GM18526 (cell line): ENCODE results near the gene POLR1A.

ENCODE experiments used
- POLR2A ChIP-seq: IDR thresholded peaks from 3 replicates; pipeline ENCODE4 v1.6.1; 2011; ENCODE audit not compliant: insufficient read length; ENCODE audit errors: extremely low read depth

The POLR1A gene

DNA sequence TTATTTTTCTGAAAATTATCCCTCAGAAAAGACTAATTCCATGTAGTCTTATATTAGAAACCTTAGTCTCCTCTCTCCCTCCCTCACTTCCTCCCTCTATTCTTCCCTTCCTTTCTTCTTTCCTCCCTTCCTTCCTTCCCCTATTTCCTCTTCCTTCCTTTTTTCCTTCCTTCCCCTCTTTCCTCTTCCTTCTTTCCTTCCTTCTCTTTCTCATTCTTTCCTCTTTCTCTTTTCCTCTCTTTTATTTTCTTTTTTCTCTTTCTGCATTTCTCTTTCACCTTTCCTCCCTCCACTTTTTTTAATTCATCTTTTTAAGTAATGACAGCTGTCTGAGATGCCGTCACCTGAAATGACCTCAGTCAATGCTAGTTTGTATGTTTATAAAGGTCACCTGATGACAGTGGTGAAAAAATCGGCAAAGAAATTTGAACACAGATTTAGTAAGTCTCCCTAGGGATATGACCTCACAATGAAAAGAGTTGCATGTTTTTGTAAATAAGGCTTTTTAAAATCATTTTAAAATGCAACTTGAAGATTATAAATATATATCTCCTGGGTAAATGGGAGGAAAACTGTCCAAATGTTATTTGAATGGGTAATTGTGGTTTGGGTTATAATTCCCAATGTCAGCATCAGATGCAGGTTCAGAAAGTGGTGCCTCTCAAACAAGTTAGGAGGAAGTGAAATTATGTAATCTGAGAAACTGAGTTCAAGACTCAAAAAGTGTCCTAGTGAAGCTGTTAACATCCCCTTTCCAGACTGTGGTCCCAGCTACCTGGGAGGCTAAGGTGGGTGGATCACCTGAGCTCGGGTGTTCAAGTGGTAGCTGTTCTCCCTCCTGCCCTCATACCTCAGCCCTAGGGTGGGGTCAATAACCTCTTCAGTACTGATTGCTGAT lies 126.6 kb downstream of the POLR1A start:
- TF ChIP-seq POLR2A: no peak

DNA sequence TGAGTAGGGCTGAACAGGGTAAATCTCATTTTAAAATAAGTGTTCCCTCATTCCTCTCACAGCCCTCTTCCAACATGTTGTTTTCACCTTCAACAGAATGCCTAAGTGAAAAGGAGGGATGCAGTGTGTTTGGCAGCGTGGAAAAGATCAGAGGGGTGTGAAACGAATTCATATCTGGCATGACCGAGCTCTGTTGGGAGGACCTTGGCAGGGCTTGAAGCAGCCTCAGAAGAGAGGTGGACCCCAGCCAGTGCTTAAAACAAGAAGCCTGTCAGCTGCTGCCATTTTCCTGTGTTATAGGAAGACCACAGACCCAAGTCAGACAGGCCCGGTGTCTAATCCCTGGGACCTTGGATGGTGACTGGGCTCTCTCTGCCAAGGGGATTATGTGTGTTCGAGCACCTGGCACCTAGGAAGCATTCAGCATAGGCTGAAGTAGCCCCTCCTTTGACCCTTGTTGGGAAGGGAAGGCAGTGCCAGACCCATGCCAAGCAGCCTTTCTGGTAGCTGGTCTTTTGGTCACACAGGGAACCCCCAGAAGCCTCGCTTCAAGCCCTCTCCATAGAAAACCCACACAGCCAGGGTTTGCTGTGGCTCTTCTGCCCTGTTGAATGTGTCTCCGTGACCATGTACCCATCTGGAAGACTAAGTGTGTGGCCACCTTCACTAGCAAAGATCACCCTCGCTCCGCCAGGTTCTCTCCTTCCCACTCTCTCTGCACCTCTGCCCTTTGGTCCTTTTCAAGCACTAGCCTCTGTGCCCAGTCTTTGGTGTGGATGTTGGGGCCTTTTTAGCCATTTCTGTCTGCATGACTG lies 129.4 kb downstream of the POLR1A start:
- TF ChIP-seq POLR2A: no peak

DNA sequence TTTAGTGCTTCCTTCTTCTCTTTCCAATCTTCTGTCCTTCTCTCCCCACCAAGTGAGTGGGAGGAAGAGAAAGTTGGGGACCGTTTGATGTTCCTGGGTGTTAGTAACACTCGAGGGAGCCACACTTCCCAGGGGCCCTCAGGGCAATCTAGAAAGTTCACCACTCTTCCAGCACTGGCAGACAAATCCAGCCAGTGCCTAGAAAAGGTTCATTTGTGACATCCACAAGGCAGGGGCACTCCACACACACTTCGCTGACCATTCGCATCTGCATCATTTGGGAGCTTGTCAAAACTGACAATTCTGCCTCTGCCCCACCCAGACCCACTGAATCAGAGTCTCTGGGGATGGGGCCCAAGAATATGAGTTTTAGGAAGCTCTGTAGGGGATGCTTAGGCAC lies 130.1 kb downstream of the POLR1A start:
- no peak for TF ChIP-seq POLR2A

DNA sequence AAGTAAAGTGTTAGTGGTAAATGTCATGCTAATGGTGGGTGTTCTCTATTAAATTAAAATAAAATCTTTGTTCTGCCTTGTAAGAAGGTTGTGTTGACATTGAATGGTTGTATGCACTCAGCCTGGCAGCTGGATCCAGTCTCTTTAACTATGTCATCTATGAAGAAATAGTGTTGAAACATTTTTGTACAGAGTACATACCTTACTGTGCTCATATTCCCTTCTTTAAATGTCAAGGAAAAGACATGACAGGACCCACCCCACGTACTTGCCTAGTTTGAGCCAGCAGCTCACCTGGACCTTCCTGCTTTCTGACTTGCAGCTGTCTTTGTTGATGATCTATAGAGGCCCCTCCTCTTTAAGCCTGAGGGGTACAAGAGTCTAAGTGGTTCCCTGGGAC lies 131.3 kb downstream of the POLR1A start:
- TF ChIP-seq POLR2A: no peak

DNA sequence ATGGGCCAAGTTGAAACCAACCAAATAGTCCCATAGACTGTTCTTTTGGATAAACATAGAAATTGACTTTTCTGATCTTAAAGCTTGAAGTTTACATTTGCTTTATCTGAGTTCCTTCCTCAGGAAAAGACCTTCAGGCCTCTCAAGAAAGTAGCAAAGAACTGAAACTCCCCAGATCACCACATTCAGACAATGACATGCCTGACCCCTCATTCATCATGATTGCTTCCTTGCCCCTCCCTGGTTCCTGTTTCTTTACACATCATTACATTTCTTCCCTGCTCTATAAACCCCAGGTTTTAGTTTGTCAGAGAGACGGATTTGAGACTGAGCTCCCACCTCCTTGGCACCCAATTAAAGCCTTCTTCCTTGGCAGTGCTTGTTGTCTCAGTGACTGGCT lies 133.3 kb downstream of the POLR1A start:
- TF ChIP-seq POLR2A: no peak

DNA sequence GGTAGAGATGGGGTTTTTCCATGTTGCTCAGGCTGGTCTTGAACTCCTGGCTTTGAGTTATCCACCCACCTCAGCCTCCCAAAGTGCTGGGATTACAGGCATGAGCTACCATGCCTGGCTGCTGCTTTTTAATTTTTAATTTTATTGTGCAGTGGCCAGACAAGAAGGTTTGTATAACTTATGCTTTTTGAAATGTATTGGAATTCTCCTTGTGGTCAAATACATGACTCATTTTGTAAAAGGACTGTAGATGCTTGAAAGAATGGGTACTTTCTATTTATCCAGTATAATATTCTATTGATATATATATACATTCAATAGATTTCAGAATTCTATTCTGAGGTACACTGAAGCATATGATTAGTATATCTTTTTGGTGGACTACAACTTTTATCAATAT lies 134.3 kb downstream of the POLR1A start:
- no peak for TF ChIP-seq POLR2A
